NCI-H2081 (cell line): ENCODE results near the gene CHST9.
A peak's percentile ranks its signal among the peaks of the same experiment; 100 is the strongest.
"Not testable (repeated sequence)": the region's sequence is repeated elsewhere in the genome, so short reads cannot be mapped to it uniquely, and the experiment has no call there.

ENCODE experiments used
- DNase-seq, 2 experiments: peaks; one replicate each; lab custom pipeline; 2025; lab: John Stamatoyannopoulos, UW

CHST9 gene

GRCh38 chr18:27185025-27185763 is at the start of gene CHST9:
TSS of gene CHST9 (minus strand) at chr18:27185308. CDS start at chr18:27142809, 42,499 bp downstream.
- peak; percentile 36 to 55 for DNase-seq

GRCh38 chr18:27232355-27232754 is 47.2 kb upstream of the CHST9 start:
- DNase-seq, result not testable (repeated sequence)

GRCh38 chr18:27231671-27232070 is 46.6 kb upstream of the CHST9 start:
- DNase-seq, result not testable (repeated sequence)

- DNase-seq, result not testable (repeated sequence)
Measured at GRCh38 chr18:27231221-27231620, 46.1 kb upstream of the CHST9 start.

GRCh38 chr18:27227721-27228120 is 42.6 kb upstream of the CHST9 start:
- DNase-seq, result no peak

GRCh38 chr18:27226556-27227075 is 41.5 kb upstream of the CHST9 start:
- no peak for DNase-seq

- DNase-seq, result no peak
Measured at GRCh38 chr18:27225947-27226481, 40.9 kb upstream of the CHST9 start.

- no peak for DNase-seq
Measured at GRCh38 chr18:27223526-27224291, 38.6 kb upstream of the CHST9 start.

GRCh38 chr18:27214831-27215230 is 29.7 kb upstream of the CHST9 start:
- DNase-seq, result no peak

- DNase-seq, result no peak
Measured at GRCh38 chr18:27213123-27213717, 28.1 kb upstream of the CHST9 start.

GRCh38 chr18:27211569-27211968 is 26.5 kb upstream of the CHST9 start:
- no peak for DNase-seq

- DNase-seq, result no peak
Measured at GRCh38 chr18:27206411-27206810, 21.3 kb upstream of the CHST9 start.

GRCh38 chr18:27202741-27203140 is 17.6 kb upstream of the CHST9 start:
- DNase-seq, result no peak

GRCh38 chr18:27198036-27198435 is 12.9 kb upstream of the CHST9 start:
- DNase-seq, result no peak

GRCh38 chr18:27188309-27188708 is 3.2 kb upstream of the CHST9 start:
- DNase-seq, result no peak

- DNase-seq, result no peak
Measured at GRCh38 chr18:27185897-27186296, 789 bp upstream of the CHST9 start.

GRCh38 chr18:27184115-27185024 is 738 bp downstream of the CHST9 start:
- peak; percentile 1 to 39 for DNase-seq

GRCh38 chr18:27181726-27182125 is 3.4 kb downstream of the CHST9 start:
- DNase-seq, result peak in 1 of 2 experiments; percentile 4

GRCh38 chr18:27178424-27178823 is 6.7 kb downstream of the CHST9 start:
- DNase-seq, result no peak

- no peak for DNase-seq
Measured at GRCh38 chr18:27175914-27176313, 9.2 kb downstream of the CHST9 start.

- no peak for DNase-seq
Measured at GRCh38 chr18:27175245-27175644, 9.9 kb downstream of the CHST9 start.
